GM18508 (cell line): ENCODE measurements around the gene CHD6.

ENCODE experiments used
- ATAC-seq: cut with Tn5 transposase; IDR thresholded peaks from one replicate; pipeline ENCODE4 v1.9.1; 2021; ENCODE audit warnings: moderate number of reproducible peaks; ENCODE audit not compliant: insufficient read depth, unreplicated experiment

CHD6 gene

GRCh38 chr20:41375846-41376245 lies 242.3 kb downstream of the CHD6 start:
- ATAC-seq: no peak

DNA sequence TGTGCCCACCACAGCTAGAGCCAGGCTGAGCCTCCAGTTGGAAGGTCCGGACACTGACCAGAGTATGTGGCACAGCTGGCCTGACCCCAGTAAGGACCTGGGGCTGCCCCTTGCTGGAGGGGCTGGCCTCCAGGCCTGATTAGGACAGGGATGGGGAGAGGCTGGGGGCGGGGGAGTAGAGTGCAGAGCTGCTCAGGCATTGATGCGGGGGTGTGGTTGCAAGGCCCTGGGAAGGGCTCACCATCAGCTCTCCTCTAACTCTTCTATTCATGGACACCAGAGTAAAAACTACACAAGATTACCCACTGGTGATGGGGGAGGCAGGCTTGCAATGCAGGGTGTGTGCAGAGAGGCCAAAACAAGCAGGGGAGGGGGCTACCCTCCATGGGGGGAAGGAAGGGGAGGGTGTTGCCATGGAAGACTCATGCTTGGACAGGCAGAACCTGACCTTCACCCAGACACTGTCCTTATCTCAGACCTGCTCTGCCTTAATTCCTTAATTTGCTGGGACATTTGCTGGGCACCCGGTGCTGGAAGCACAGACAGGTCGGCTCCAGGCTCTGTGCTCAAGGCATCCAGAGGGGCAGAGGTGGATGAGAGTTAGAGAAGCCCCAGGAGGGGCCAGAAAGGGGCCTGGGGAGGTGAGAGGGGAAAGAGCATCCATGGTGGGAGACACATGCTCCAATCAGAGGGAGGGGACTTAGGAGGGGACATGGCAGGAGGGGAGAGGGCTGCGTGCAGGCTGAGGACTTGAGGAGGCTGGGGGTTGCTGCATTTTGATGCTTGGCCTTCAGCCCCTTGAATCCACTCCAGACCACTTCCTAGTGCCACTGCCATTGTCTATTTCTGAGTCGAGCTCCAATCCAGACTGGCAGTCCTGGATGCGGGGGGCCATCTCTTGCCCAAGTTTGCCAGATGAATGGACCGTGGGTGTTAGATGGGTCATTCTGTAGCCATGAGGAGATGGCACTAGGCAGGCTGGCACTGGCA lies 244.0 kb downstream of the CHD6 start:
- no peak for ATAC-seq

DNA sequence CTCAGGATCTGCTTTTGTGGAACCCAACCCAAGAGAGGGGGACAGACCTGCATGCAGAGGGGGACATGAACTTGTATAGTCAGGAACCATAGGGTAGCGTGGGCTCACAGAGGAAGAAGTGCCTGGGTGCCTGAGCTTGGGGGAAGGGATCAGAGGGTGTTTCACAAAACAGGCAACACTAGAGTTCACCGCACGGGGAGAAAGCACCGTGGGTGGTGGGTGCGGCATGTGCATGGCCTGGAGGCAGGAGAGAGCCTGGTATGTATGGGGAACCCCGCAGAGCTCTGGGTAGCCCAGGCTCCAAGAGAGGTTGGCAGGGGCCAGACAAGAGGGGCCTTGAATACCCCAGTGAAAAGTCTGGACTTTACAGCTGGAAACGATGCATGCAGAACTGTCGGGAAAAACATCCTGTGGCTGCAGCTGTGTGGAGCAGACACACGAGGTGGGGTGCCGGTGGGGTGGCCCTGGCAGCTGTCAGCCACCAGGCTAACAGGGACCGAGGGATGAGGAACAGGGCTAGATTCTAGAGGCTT lies 244.9 kb downstream of the CHD6 start:
- ATAC-seq: no peak

- no peak for ATAC-seq
Measured at GRCh38 chr20:41371371-41371770, 246.8 kb downstream of the CHD6 start.

GRCh38 chr20:41370176-41370575 lies 248.0 kb downstream of the CHD6 start:
- no peak for ATAC-seq

DNA sequence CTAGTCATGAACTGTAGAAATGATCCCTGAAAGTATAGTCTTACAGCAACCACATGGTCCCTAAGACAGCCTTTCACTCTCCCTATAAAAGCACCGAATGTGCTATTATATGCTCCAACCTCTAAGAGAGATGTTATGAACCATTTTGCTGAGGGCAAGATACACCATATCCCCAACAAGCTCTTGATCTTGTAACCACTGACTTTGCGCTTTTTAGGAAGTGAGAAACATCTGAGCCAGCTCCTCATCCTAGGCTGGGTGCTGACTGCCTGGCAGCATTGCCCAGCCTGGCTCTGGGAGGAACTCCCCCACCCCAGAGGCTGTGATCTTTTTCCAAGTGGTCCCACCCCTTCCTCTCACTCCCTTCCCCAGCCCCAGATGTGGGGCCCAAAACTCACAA lies 248.5 kb downstream of the CHD6 start:
- ATAC-seq: no peak

DNA sequence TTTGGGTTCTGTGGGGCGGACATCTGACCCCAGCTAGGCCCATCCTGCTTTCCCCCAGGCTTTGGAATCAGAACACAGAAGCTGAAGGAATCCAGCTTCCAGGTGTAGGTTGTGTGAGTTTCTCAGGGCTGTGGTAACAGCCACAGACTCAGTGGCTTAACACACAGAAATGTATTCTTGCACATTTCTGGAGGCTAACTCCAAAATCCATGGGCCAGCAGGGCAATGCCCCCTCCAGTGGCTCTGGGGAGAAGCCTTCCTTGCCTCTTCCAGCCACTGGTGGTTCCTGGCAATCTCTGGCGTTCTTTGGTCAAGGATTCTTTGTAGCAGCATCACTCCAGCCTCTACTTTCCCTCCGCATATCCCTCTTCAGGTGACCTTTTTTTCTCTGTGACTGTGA lies 250.2 kb downstream of the CHD6 start:
- no peak for ATAC-seq

DNA sequence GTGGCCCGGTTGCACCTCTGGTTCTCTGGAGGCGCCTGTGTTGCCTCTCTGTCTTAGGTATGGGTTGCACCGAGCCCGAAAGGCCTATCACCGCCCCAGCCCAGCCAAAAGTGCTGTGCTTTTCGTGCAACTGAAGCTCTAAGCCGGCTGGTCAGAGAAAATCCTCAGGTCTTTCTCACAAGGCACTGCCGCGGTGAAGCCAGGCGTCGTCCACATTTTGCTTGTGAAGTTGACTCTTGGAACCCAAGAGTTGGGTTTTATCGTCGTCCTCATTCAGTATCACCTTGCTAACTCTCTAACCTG lies 250.8 kb downstream of the CHD6 start:
- no peak for ATAC-seq

DNA sequence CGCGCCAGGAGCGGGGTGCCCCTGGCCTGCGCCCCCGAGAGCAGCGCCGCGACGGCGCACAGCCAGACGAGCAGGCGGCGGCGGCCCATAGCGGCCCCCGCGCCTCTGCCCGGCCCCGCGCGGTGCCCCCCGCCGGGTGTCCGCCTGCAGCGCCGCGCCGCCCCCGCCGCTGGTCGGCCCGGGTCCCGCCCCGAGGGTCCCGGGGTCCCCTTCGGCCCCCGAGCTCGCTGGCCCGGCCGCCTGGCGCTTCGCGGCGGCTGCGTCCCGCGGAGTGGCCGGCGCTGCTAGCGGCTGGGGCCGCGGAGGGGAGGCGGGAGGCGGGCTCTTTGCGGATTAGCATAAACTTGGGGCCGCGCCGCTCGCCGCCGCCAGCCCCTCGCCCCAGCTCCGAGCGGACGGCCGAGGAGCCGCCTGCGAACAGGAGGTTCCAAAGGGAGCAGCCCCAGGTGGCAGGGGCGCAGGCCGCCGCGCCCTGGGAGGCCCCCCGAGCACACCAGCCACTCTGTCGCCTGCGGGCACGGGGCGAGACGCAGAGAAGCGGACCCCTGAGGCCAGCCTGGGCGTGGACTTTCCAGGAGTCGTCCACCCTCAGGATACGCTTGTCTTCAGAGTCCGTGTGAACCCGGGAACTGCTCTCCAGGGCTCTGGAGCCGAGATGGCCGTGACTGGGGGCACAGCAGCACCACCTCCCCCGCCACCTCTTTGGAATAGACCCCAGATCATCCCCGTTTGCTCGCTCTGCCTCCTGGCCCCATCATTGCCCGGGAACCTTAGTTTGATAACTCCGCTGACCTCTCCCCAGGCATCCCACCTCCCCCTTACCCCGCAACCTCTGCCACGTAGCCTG lies 251.4 kb downstream of the CHD6 start, which contains the start of gene EMILIN3:
Gene EMILIN3 (minus strand): TSS at position 273 of the 847 bp plus-strand sequence. CDS start 184 bp downstream, at position 89.
- ATAC-seq: no peak

GRCh38 chr20:41365777-41366545 lies 252.2 kb downstream of the CHD6 start:
- ATAC-seq: no peak

GRCh38 chr20:41364967-41365765 lies 253.0 kb downstream of the CHD6 start:
- no peak for ATAC-seq

- no peak for ATAC-seq
Measured at GRCh38 chr20:41364236-41364855, 253.8 kb downstream of the CHD6 start.

- no peak for ATAC-seq
Measured at GRCh38 chr20:41363601-41364000, 254.6 kb downstream of the CHD6 start.

DNA sequence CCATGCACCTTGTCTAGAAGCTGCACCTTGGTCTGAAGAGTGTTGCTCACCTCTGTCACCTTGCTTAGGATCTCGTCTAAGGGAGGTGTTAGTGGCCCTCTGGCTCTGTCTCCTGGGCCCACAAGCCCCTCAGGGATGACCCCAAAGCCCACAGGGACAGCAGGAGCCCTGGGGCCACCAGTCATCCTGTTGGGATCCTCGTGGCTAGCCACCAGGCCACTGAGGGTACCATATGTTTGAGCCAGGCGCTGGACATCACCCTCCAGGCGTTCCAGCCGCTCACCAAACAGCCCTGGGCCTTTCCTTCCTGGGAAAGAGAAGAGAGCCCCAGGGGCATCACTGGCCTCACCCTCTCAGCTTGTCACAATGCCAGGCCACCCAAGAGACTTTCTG lies 255.4 kb downstream of the CHD6 start:
- ATAC-seq: no peak

GRCh38 chr20:41361757-41362747 lies 256.1 kb downstream of the CHD6 start:
- no peak for ATAC-seq

DNA sequence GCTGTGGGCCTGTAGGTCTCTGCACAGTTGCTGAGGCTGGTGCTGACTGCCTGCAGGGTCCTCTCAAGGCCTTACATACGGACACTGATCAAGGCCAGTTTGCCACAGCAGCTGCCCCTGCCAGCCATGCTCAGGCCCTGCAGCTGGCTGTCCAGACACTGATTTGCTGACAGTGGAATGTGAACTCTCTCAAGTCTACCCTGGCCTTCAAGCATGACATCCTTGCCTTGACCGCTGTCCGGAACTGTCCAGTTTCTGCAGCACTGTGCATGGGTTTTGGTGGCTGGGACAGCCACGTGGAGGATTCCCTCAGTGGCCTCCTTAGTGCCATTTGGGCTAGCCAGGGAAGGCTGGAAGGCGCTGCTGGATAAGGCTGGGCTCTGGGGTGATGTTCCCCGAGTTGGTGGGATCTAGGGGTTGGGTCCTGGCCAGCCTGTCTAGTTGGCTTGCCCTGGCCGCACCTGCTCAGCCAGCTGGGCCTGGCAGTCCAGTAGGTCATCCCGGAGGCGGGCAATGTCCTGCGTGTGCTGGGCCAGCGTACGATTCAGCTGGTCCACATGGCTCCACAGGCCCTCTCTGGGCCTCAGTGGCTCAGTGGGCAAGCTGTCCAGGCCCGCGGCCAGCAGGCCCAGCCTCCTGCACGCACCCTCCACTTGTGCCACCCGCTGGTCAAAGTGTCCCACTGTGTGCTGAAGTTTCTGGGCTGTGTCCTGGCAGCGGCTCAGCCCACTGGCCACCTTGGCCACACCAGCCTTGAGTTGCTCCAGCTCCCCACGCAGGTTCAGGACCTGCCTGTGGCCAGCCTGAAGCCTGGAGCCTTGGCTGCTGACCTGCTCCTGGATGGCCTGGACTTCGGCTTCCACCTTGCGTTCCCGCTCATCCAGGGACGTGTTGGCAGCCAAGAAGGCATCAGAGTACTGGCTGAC lies 257.1 kb downstream of the CHD6 start:
- no peak for ATAC-seq

DNA sequence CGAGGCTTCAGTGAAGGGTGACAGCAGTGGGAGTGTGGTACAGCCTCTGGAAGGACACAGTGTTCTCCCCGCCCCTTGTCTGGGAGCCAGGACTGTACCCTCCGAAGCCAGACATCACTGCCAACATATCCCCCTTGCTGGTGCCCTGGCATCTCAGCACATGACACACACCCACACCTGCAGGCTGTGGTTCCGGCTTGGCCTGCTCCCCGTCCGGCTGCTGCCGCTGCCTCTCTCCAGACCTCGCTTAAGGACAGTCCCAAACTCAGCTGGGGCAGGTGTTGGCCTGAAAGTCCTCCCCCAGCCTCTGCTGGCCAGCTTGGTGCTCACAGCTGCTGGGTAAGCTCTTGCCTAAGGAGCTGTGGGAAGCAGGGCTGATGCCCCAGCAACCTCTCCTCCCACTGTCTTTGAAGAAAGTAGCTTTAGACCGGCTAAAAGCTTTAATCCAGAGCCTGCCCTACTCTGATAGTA lies 258.6 kb downstream of the CHD6 start:
- ATAC-seq: no peak
